ENCODE results near the gene GAN.

Gene GAN

DNA sequence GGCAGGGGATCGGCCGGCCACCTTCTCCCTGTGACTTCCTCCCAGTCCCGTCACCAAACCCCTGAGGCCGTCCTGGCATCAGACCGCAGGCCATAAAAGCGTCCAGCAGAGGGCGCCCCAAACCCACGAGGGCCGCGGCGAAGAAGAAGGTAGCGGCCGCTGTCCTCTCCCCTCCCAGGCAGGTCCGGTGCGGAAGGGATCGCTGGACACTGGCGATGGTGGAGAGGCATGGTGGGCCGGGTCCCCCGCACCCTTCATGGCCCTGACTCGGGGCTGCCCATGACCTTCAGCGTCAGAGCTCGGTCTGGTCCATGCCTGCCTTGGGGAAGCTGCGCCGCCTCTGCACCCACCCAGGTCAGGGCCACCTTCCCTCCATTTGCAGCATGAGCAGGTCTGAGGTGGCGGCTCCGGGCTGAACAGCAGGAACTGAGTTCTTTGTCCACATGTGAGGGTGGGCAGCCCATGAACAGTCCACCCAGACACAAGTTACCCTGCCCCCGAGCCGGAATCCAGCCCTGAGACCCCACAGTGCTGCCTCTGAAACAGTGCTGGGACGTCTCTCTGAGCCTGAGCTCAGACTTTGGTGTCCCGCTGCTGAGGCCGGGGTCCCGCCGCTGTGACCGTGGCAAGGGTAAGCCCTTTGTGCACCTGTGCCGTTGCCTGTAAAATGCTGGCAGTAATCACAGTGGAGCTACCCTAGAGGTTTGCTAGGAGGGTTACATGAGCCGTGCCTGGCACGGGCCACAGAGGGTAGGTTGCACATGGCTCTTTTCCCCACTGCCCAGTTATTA, 89.0 kb downstream of the GAN start (continued):
- TF ChIP-seq, protein P1, sequence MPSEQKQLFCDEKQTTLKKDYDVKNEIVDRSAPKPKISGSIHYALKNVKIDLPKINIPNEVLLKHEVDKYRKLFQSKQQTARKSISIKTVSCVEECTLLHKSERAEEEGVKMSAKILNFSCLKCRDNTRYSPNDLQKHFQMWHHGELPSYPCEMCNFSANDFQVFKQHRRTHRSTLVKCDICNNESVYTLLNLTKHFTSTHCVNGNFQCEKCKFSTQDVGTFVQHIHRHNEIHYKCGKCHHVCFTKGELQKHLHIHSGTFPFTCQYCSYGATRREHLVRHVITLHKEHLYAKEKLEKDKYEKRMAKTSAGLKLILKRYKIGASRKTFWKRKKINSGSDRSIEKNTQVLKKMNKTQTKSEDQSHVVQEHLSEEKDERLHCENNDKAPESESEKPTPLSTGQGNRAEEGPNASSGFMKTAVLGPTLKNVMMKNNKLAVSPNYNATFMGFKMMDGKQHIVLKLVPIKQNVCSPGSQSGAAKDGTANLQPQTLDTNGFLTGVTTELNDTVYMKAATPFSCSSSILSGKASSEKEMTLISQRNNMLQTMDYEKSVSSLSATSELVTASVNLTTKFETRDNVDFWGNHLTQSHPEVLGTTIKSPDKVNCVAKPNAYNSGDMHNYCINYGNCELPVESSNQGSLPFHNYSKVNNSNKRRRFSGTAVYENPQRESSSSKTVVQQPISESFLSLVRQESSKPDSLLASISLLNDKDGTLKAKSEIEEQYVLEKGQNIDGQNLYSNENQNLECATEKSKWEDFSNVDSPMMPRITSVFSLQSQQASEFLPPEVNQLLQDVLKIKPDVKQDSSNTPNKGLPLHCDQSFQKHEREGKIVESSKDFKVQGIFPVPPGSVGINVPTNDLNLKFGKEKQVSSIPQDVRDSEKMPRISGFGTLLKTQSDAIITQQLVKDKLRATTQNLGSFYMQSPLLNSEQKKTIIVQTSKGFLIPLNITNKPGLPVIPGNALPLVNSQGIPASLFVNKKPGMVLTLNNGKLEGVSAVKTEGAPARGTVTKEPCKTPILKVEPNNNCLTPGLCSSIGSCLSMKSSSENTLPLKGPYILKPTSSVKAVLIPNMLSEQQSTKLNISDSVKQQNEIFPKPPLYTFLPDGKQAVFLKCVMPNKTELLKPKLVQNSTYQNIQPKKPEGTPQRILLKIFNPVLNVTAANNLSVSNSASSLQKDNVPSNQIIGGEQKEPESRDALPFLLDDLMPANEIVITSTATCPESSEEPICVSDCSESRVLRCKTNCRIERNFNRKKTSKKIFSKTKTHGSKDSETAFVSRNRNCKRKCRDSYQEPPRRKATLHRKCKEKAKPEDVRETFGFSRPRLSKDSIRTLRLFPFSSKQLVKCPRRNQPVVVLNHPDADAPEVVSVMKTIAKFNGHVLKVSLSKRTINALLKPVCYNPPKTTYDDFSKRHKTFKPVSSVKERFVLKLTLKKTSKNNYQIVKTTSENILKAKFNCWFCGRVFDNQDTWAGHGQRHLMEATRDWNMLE (tag by site-specific recombination; conservative IDR thresholded peaks at IDR 0.05; ENCODE audit: low read depth) = no peak
- TF ChIP-seq ZNF391 (tag by site-specific recombination; IDR thresholded peaks at IDR 0.05; ENCODE audit: borderline replicate concordance, low read depth) (peak; percentile 68; the same call in 1 of the 2 replicates), ZBTB8A (tag by site-specific recombination; IDR thresholded peaks at IDR 0.05) (no peak), SP7 (tag by site-specific recombination; IDR thresholded peaks at IDR 0.05) (peak; percentile 71), GLI2 (tag by site-specific recombination; IDR thresholded peaks at IDR 0.05; ENCODE audit: borderline replicate concordance, low read depth) (no peak), KLF16 (tag by site-specific recombination; IDR thresholded peaks at IDR 0.05) (no peak), ZNF10 (tag by site-specific recombination; IDR thresholded peaks at IDR 0.05) (0 out of 2 replicates have a peak, but pooled peaks have one; percentile 57), ZBTB20 (tag by site-specific recombination; IDR thresholded peaks at IDR 0.05) (0 out of 2 replicates have a peak, but pooled peaks have one; percentile 12), ZNF624 (tag by site-specific recombination; IDR thresholded peaks at IDR 0.05) (no peak), ZFP3 (tag by site-specific recombination; IDR thresholded peaks at IDR 0.05; ENCODE audit: low read depth) (no peak), ZNF670 (tag by site-specific recombination; IDR thresholded peaks at IDR 0.05; ENCODE audit: low read depth) (no peak), GFI1B (tag by site-specific recombination; IDR thresholded peaks at IDR 0.05) (no peak), ZNF121 (tag by site-specific recombination; IDR thresholded peaks at IDR 0.05) (no peak), REPIN1 (tag by site-specific recombination; IDR thresholded peaks at IDR 0.05; ENCODE audit: low read depth) (no peak), ZNF19 (tag by site-specific recombination; IDR thresholded peaks at IDR 0.05; ENCODE audit: low read depth) (no peak), ZNF768 (tag by site-specific recombination; IDR thresholded peaks at IDR 0.05) (no peak), ZNF558 (tag by site-specific recombination; IDR thresholded peaks at IDR 0.05) (no peak), ZNF707 (tag by site-specific recombination; IDR thresholded peaks at IDR 0.05) (no peak), SETDB1 (IDR thresholded peaks at IDR 0.05; ENCODE audit: insufficient read length, low read length) (no peak)
- TF ChIP-seq, protein P2, sequence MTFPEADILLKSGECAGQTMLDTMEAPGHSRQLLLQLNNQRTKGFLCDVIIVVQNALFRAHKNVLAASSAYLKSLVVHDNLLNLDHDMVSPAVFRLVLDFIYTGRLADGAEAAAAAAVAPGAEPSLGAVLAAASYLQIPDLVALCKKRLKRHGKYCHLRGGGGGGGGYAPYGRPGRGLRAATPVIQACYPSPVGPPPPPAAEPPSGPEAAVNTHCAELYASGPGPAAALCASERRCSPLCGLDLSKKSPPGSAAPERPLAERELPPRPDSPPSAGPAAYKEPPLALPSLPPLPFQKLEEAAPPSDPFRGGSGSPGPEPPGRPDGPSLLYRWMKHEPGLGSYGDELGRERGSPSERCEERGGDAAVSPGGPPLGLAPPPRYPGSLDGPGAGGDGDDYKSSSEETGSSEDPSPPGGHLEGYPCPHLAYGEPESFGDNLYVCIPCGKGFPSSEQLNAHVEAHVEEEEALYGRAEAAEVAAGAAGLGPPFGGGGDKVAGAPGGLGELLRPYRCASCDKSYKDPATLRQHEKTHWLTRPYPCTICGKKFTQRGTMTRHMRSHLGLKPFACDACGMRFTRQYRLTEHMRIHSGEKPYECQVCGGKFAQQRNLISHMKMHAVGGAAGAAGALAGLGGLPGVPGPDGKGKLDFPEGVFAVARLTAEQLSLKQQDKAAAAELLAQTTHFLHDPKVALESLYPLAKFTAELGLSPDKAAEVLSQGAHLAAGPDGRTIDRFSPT (tag by site-specific recombination; IDR thresholded peaks at IDR 0.05) = no peak
- TF ChIP-seq, protein P3, sequence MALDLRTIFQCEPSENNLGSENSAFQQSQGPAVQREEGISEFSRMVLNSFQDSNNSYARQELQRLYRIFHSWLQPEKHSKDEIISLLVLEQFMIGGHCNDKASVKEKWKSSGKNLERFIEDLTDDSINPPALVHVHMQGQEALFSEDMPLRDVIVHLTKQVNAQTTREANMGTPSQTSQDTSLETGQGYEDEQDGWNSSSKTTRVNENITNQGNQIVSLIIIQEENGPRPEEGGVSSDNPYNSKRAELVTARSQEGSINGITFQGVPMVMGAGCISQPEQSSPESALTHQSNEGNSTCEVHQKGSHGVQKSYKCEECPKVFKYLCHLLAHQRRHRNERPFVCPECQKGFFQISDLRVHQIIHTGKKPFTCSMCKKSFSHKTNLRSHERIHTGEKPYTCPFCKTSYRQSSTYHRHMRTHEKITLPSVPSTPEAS (tag by site-specific recombination; IDR thresholded peaks at IDR 0.05) = no peak
- TF ChIP-seq, protein P4, sequence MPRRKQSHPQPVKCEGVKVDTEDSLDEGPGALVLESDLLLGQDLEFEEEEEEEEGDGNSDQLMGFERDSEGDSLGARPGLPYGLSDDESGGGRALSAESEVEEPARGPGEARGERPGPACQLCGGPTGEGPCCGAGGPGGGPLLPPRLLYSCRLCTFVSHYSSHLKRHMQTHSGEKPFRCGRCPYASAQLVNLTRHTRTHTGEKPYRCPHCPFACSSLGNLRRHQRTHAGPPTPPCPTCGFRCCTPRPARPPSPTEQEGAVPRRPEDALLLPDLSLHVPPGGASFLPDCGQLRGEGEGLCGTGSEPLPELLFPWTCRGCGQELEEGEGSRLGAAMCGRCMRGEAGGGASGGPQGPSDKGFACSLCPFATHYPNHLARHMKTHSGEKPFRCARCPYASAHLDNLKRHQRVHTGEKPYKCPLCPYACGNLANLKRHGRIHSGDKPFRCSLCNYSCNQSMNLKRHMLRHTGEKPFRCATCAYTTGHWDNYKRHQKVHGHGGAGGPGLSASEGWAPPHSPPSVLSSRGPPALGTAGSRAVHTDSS (tag by site-specific recombination; IDR thresholded peaks at IDR 0.05) = peak; percentile 68; the same call in 1 of the 2 replicates
- TF ChIP-seq, protein P5, sequence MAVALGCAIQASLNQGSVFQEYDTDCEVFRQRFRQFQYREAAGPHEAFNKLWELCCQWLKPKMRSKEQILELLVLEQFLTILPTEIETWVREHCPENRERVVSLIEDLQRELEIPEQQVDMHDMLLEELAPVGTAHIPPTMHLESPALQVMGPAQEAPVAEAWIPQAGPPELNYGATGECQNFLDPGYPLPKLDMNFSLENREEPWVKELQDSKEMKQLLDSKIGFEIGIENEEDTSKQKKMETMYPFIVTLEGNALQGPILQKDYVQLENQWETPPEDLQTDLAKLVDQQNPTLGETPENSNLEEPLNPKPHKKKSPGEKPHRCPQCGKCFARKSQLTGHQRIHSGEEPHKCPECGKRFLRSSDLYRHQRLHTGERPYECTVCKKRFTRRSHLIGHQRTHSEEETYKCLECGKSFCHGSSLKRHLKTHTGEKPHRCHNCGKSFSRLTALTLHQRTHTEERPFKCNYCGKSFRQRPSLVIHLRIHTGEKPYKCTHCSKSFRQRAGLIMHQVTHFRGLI (tag by site-specific recombination; IDR thresholded peaks at IDR 0.05) = no peak
- TF ChIP-seq, protein P6, sequence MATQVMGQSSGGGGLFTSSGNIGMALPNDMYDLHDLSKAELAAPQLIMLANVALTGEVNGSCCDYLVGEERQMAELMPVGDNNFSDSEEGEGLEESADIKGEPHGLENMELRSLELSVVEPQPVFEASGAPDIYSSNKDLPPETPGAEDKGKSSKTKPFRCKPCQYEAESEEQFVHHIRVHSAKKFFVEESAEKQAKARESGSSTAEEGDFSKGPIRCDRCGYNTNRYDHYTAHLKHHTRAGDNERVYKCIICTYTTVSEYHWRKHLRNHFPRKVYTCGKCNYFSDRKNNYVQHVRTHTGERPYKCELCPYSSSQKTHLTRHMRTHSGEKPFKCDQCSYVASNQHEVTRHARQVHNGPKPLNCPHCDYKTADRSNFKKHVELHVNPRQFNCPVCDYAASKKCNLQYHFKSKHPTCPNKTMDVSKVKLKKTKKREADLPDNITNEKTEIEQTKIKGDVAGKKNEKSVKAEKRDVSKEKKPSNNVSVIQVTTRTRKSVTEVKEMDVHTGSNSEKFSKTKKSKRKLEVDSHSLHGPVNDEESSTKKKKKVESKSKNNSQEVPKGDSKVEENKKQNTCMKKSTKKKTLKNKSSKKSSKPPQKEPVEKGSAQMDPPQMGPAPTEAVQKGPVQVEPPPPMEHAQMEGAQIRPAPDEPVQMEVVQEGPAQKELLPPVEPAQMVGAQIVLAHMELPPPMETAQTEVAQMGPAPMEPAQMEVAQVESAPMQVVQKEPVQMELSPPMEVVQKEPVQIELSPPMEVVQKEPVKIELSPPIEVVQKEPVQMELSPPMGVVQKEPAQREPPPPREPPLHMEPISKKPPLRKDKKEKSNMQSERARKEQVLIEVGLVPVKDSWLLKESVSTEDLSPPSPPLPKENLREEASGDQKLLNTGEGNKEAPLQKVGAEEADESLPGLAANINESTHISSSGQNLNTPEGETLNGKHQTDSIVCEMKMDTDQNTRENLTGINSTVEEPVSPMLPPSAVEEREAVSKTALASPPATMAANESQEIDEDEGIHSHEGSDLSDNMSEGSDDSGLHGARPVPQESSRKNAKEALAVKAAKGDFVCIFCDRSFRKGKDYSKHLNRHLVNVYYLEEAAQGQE (tag by site-specific recombination; IDR thresholded peaks at IDR 0.05) = peak; percentile 68
